ENCODE measurements around the gene EGFLAM. TPM values are rescaled to one million over a fixed set of nuclear protein-coding genes. Genes with fewer than 3 reads are reported as not detected.

Gene EGFLAM
- total and polyA plus RNA-seq, 2 experiments from 2014 or later = 0.24 to 1.9 TPM

GRCh38 chr5:38342261-38342660 lies 83.9 kb downstream of the EGFLAM start:
- no peak for DNase-seq (ENCODE audit: low spot score)
- no peaks in the 10 kb centered on the region for H3K36me3 ChIP-seq (ENCODE audit: insufficient read depth)
- no peak for ATAC-seq
- H3K27ac Mint-ChIP-seq = no peak overlapping the region
- peaks cover 2% of the 10 kb centered on the region for H3K27me3 Mint-ChIP-seq (ENCODE audit: insufficient read depth, low read depth, poor library complexity)
- no peak overlapping the region for H3K4me2 ChIP-seq
- no peaks in the 10 kb centered on the region for H3K27me3 ChIP-seq (ENCODE audit: insufficient read depth)
- no peak overlapping the region for H2AFZ ChIP-seq
- H4K20me1 ChIP-seq (replicated peaks; ENCODE audit: insufficient read depth) = no peaks in the 10 kb centered on the region
- H3K27ac ChIP-seq (ENCODE audit: low read depth) = no peak overlapping the region
- no peaks in the 10 kb centered on the region for H3K79me2 ChIP-seq (replicated peaks; ENCODE audit: insufficient read depth)
- TF ChIP-seq ETS1 (IDR thresholded peaks at IDR 0.05) = no peak
- no peak for TF ChIP-seq EZH2 (IDR thresholded peaks at IDR 0.05; ENCODE audit: low read depth, unreplicated experiment)
- TF ChIP-seq ZNF114 (CRISPR knock-in tag; IDR thresholded peaks at IDR 0.05) = no peak
- no peak for TF ChIP-seq NANOG (IDR thresholded peaks at IDR 0.05; ENCODE audit: borderline replicate concordance)
- TF ChIP-seq JUNB (IDR thresholded peaks at IDR 0.05; ENCODE audit: unreplicated experiment) = no peak
- no peak for TF ChIP-seq STAT1 (IDR thresholded peaks at IDR 0.05; ENCODE audit: unreplicated experiment)
- no peak overlapping the region for H3K4me3 ChIP-seq
- no peaks in the 10 kb centered on the region for H3F3A ChIP-seq (replicated peaks; ENCODE audit: low read depth)
- no peak overlapping the region for H3K4me3 Mint-ChIP-seq
- H3K36me3 Mint-ChIP-seq (ENCODE audit: low read depth) = no peaks in the 10 kb centered on the region
- peaks cover 7% of the 10 kb centered on the region for H3K9me2 ChIP-seq (ENCODE audit: insufficient read depth)
- H3K4me1 Mint-ChIP-seq = peaks cover 5% of the 10 kb centered on the region; the same call in 2 of the 3 replicates
- H3K9me3 Mint-ChIP-seq = no peaks in the 10 kb centered on the region
- no peaks in the 10 kb centered on the region for H3K4me1 ChIP-seq (ENCODE audit: insufficient read depth)

- no peaks in the 10 kb centered on the region for H4K20me1 ChIP-seq (replicated peaks; ENCODE audit: insufficient read depth)
- H3K27ac ChIP-seq (ENCODE audit: low read depth) = no peak overlapping the region
- H3K36me3 ChIP-seq (ENCODE audit: insufficient read depth) = no peaks in the 10 kb centered on the region
- no peak overlapping the region for H2AFZ ChIP-seq
- no peak for DNase-seq (ENCODE audit: low spot score)
- no peak for ATAC-seq
- Mint-ChIP-seq H3K4me3 (no peak overlapping the region), H3K9me3 (no peaks in the 10 kb centered on the region), H3K27me3 (ENCODE audit: insufficient read depth, low read depth, poor library complexity) (peaks cover 2% of the 10 kb centered on the region), H3K4me1 (no peaks in the 10 kb centered on the region), H3K36me3 (ENCODE audit: low read depth) (no peaks in the 10 kb centered on the region), H3K27ac (no peak overlapping the region)
- no peaks in the 10 kb centered on the region for H3F3A ChIP-seq (replicated peaks; ENCODE audit: low read depth)
- H3K27me3 ChIP-seq (ENCODE audit: insufficient read depth) = no peaks in the 10 kb centered on the region
- H3K79me2 ChIP-seq (replicated peaks; ENCODE audit: insufficient read depth) = no peaks in the 10 kb centered on the region
- H3K4me2 ChIP-seq = no peak overlapping the region
- no peak overlapping the region for H3K4me3 ChIP-seq
- no peaks in the 10 kb centered on the region for H3K4me1 ChIP-seq (ENCODE audit: insufficient read depth)
- peaks cover 17% of the 10 kb centered on the region for H3K9me2 ChIP-seq (ENCODE audit: insufficient read depth)
- TF ChIP-seq JUNB (IDR thresholded peaks at IDR 0.05; ENCODE audit: unreplicated experiment) (no peak), ZNF331 (CRISPR knock-in tag; IDR thresholded peaks at IDR 0.05; ENCODE audit: low read depth) (no peak), EZH2phosphoT487 (IDR thresholded peaks at IDR 0.05; ENCODE audit: unreplicated experiment) (no peak), CTCF (conservative IDR thresholded peaks at IDR 0.05; ENCODE audit: low read depth in 2 of 2) (no peak), REST (IDR thresholded peaks at IDR 0.05; ENCODE audit: unreplicated experiment) (no peak), STAT1 (IDR thresholded peaks at IDR 0.05; ENCODE audit: unreplicated experiment) (no peak), EZH2 (IDR thresholded peaks at IDR 0.05; ENCODE audit: low read depth, unreplicated experiment) (no peak), ETS1 (IDR thresholded peaks at IDR 0.05) (no peak), CREB1 (CRISPR knock-in tag; IDR thresholded peaks at IDR 0.05; ENCODE audit: low read depth) (no peak), ZNF114 (CRISPR knock-in tag; IDR thresholded peaks at IDR 0.05) (no peak)
Measured at GRCh38 chr5:38344891-38345290, 86.5 kb downstream of the EGFLAM start.

Measured in GM23338 (cell line).